Dedifferentiated amniotic fluid mesenchymal stem cell (primary cell): ENCODE measurements around the gene SPATA33.

Source experiments
- DNase-seq: peaks from one replicate; pipeline ENCODE4 v3.0.0-alpha.2; 2016; ENCODE audit errors: extremely low spot score

SPATA33 gene

DNA sequence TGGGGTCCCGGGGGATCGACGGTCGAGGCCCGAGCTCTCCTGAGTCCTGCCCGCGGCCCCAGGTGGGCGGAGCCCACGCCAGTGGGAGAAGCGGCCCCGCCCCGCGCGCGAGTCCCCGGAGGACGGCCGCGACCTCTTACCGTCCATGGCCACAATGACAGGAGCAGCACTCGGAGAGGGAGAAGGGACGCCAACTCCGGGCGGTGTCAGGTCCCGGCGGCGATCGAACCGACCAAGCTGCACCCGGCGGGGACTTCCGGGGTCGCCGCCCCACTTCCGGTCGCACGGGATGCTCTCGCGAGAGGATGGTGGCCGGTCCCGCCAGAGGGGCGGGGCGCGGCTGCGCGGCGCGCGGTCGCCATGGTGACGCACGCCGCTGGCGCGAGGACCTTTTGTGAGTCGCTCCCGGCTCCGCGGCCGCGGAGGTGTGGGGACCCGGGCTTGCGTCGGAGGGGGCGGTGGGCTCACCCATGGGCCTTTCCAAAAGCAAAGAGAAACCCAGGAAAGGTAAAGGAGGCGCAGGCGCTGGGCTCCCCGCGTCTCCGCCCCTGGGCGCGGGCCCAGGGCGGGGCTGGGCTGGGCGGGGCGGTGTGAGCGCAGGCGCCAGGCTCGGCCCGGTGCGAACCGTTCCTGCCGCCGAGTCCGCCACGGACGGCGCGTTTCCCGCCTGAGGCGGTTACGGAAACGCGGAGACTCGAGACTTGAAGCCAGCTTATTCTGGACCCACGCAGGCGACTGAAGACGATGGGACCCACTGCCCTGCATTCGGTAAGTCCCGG lies at the start of gene SPATA33, which contains the start of gene CHMP1A:
Gene SPATA33 (plus strand): TSS at position 395 of the 779 bp plus-strand sequence. CDS start 76 bp downstream, at position 471.
Gene CHMP1A (minus strand): TSS at position 267 of the 779 bp plus-strand sequence. CDS start 120 bp downstream, at position 147.
- DNase-seq = peak; percentile 67

DNA sequence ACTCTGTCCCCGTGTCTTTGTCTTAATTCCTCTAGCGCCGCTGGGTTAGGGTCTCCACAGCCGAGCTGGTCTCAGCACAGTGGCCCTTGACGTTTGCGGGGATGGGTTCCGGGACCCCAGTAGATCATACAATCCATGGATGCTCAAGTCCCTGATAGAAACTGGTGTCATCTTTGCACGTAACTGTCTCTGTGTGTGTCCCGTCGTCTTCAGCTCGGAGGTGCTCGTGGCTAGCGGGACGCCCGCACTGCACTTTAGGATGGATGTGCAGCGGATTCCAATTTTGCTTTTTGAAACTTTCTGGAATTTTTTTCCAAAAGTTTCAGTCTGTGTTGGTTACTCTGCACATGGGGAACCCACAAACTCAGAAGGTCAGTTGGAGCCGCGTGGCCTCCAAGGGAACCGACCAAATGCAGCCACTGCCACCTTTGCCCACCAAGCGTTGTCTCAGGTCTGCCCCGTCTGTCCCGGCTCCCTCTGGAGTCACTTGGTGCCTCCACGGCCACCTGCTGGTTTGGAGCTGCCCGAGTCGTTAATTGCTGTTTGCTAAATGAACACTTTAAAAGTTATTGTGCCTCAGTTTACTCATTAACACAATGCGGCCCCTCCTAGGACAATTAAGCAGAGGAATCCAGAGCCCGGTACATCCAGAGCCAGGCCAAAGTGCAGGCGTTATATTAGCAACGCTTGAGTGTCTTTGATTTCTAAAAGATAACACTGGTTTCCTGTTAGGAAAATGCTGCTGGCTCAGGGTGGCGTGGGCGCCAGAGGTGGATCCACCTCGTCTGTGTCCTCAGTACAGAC lies 49.5 kb upstream of the SPATA33 start:
- DNase-seq = no peak

DNA sequence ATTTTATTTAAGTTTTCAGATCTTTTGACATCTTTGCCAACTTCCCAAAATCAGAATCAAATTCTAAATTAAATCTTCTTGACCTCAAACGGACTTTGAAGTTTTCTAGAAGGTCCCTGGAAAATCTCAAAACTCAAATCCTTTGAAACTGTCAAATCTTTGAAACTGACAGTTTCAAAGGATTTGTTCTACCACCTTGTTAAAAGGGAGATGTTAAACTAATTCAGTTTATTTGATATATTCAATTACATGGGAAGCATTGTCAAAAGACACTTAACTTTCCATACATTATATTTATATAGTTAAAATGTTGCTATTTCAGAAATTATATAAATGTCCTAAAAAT lies 47.6 kb upstream of the SPATA33 start:
- DNase-seq = no peak

DNA sequence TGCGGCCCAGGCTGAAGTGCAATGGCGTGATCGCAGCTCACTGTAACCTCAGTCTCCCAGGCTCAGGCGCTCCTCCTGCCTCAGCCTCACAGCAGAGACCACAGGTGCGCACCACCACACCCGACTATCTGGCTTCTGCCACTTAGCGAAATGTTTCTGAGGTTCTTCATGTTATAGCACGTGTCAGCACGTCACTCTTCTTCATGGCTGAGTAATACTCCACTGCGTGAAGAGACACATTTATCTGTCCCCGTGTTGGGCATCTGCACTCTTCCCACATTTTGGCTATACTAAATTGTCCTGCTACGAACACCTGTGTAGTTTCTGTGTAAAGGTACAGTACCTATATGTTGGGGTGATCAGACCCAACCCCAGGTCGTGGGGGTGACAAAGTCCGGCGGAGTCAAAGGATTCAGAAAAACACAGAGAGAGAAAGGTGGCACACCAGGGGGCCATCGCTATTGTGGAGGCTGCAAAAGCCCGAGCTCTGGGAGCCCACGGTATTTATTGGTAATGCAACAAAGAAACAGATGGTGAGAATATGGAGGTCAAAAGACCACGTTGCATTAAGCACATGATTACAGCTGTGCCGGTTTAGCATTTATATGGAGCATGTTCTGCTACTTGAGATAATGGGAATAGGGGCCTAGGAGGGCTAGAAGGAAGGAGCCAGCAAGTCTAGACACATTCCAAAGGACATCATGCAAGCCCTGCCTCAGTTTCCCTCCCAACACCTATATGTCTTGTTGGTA lies 45.0 kb upstream of the SPATA33 start:
- no peak for DNase-seq

DNA sequence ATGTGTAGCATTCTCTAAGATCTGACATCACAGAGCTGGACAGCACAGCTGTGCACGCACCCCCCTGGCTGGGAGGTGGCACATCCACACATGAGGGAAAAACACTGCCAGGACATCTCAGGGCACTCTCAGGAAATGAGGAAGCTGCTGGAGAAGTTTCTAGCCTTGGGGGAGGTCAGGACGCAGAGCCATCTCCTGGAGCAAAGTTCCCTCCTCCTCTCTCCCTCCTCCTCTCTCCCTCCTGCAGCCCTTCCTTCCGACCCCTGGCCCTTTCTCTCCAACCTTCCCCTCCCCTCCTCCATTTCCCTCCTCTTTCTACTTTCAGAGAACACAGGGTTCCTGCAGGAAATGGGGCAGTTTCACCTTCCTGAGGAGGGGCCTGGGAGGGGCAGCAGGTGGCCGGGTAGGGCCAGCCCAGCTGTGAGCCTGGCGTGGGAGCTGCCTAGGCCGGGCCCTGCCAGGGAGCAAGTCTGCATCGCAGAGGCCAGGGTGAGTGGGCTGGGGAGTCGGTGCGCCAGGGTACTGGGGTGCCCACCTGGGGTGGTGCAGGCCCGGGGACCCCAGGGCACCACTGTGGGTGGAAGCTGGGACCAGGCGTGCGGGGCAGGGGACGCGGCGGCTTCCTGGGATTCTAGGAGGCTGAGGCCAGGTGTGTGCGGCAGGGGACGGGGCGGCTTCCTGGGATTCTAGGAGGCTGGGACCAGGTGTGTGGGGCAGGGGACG lies 44.2 kb upstream of the SPATA33 start, which contains the start of gene DPEP1:
Gene DPEP1 (plus strand): TSS at position 412 of the 723 bp plus-strand sequence. CDS start 16,769 bp downstream, outside the sequence.
- no peak for DNase-seq

DNA sequence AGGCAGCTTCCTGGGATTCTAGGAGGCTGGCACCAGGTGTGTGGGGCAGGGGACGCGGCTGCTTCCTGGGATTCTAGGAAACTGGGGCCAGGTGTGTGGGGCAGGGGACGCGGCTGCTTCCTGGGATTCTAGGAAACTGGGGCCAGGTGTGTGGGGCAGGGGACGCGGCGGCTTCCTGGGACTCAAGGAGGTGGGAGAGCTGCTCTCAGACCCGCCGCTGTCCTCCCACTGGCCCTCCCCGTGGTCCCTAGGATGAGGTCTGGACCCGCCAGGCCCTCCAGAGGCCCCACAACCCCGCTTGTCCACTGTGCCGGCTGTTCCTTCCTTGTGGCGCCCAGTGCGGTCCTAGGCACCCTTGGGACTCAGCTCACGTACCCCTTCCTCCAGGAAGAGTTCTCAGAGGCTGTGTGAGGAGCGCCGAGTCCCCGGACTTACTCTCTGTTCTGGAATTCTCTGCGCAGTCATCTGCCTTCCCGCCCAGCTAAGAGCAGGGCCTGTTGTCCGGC lies 43.6 kb upstream of the SPATA33 start:
- DNase-seq = no peak

DNA sequence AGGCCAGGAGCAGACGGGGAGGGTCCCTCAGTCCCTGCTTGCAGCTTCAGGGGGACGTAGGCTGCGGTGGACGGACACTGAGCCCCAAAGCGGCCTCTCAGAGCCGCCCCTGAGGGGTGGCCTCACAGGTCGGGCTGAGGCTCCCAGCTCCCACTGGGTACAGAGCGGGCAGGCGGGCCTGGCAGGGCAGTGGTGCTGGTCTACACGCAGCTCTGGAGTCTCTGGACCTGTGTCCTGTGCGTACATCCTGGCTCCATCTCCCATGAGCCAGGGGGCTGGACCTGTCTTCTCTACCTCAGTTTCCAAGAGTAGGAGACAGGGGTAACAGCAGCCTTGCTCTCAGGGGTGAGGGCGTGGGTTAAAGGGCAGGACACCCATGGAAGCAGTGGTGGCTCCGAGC lies 42.5 kb upstream of the SPATA33 start:
- no peak for DNase-seq

DNA sequence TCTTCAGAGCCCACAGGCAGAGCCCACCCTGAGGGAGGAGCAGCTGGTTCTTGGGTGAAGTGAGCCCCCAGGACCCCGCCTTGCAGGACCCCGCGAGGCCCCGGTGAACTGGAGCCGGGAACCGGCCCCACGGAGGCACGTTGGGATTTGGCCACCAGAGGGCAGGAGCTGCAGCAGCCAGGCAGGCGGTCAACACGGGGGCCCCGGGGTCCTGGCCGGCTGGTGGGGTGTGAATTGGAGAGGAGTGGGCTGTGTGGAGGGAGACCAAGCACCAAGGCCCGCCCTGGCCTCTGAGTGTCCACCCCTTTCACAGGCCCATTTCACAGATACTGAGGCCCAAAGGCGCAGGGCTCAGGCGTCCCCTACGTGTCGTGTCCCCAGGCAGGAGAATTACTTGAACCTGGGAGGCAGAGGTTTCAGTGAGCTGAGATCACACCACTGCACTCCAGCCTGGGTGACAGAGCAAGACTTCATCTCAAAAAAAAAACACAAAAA lies 42.0 kb upstream of the SPATA33 start:
- no peak for DNase-seq

DNA sequence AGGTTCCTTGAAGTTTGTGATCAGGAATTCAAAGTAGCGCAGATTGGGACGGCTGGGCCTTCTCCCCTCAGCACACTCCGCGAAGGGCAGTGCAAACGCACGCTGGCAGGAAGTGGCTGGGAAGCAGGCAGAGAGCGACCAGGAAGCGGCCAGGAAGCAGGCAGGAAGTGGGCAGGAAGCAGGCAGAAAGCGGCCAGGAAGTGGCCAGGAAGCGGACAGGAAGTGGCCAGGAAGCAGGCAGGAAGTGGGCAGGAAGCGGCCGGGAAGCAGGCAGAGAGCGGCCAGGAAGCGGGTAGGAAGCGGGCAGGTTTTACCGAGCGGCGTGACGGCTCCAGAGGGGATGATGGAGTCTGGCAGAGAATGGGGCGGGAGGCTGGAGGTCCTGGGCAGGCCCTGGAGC lies 41.0 kb upstream of the SPATA33 start:
- DNase-seq = no peak

DNA sequence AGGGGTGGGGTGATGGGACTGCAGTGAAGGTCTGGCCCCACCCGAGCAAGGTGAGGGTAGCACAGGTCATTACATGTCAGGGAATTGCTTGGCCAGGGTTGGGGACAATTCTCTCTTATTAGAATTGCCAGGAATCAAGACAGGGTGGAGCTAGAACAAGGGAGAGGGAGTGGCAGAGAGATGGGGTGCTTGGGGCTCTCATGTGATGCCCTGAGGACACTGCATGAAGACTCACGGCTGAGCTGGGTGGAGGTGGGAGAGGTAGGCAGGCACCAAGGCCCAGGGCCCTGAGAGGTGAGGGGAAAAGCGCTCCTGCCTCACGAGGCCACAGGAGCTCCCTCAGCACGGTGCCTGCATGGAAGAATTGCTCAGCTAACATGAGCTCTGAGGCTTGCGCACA lies 40.6 kb upstream of the SPATA33 start:
- no peak for DNase-seq

DNA sequence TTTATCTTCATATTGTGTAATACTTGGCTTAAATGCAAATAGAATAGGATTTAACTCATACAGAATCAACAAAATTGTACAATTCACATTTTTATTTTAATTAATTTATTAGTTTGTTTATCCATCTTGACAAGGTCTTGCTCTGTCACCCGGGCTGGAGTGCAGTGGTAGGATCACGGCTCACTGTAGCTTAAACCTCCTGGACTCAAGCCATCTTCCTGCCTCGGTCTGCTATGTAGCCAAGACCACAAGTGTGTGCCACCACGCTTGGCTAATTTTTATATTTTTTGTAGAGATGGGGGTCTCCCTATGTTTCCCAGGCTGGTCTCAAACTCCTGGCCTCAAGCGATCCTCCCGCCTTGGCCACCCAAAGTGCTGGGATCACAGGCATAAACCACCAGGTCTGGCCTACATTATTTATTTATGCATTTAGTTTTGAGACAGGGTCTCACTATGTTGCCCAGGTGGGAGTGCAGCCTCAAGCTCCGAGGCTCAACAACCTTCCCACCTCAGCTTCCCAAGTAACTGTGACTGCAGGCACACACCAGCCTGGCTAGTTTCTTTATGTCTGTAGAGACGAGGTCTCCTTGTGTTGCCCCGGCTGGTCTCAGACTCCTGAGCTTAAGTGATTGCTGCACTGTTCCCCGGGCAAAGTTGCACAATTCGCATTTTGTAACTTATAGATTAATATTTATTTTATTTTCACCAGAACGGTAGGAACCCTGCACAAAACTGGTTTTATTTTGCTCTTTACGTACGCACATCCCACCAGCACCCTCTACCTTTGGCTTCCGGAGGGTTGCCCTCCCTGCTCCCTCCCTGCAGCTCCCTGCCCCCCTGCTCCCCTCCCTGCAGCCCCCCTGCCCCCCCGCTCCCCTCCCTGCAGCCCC lies 39.3 kb upstream of the SPATA33 start:
- no peak for DNase-seq

DNA sequence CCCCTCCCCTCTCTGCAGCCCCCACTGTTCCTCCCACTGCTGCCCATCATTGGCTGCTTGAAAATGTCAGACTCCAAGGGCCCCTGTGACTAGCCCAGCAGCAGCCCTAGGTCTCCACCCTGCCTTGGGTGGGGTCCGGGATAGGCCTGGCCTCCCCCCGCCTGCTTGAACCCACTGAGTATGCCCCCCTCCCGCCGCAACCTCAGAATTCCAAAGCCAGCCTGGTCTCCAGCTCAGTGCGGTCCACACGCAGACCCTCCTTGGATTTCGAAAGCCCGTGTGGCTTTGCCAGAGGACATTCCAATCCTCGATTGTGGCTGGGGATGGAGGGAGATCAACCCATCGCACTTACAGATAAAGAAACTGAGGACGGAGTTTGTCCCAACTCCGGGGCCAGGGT lies 37.8 kb upstream of the SPATA33 start:
- no peak for DNase-seq

DNA sequence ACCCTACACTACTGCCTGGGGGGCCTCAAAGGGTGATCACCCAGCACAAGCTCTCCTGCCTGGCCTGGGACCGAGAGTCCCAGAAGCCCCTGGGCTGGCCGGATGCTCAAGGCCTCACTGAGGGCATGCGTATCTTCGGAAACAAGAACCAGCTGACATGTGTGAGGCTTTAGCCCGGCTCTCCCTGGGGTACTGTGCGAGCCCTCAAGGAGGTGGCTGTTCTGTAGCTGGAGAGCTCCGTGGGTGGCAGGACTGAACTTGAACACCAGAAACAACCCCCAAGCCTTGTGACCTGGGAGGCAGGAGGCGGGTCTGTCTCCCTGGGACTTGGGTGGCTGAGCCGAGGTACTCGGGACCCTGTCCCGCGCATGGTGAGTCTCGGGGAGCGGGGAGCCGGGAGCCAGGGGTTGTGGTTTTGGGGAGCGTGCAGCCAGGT lies 37.2 kb upstream of the SPATA33 start:
- DNase-seq = no peak

DNA sequence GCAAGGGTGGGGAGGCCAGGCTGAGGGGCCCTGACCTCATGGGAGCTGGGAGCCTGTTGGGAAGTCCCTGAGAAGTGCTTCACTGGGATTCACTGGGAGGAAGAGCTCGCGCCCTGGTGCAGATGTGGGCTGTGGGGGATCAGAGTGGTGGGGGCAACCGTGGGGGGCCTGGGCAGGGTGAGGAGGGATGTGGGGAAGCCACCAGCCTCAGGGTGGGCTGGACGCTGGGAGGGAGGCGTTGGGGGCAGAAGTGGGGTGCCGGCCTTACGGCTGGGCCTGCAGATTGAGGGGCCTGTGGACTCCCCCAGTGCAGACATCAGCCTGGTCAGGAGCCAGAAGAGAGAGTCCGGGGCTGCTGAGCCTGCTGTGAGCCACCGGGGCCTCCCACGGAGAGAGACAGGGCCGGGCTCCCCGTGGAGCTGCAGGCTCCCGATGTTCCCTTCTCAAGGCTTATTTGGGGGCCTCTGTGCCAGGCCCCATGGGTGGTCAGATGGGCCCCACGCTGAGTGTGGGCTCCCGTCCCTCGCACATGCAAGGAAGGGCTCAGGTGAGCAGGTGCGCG lies 36.4 kb upstream of the SPATA33 start:
- DNase-seq = no peak

DNA sequence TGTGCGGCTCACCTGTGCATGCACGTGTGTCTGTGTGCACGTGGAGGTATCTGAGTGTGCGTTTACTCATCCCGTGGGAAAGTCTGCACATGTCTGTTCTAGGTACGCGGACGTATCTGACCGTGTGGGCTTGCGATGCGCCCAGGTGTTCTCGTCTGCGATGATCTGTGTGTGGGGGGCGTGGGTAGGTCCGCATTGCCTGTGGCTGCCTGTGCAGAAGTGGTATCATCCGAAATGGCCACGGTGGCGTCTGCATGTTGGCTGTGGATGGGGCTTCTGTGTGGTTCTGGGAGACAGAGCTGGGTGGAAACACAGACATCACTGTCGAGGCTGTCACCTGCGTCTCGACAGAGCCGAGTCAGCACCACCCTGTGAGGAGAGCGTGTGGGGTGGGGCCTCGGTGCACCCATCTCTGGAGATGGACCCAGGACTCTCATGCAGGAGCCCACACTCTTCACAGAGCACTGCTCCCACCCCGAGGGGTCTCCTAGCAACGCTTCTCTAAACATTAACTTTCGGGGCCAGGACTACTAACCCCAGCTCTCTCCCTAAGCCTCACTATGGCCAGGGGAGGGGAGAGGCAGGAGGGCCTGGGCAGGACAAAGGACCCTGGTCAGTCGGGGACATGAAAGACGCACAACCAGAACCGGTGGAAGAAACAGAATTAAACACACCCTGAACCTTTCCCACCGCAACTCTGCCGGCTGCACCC lies 35.8 kb upstream of the SPATA33 start:
- DNase-seq = no peak

DNA sequence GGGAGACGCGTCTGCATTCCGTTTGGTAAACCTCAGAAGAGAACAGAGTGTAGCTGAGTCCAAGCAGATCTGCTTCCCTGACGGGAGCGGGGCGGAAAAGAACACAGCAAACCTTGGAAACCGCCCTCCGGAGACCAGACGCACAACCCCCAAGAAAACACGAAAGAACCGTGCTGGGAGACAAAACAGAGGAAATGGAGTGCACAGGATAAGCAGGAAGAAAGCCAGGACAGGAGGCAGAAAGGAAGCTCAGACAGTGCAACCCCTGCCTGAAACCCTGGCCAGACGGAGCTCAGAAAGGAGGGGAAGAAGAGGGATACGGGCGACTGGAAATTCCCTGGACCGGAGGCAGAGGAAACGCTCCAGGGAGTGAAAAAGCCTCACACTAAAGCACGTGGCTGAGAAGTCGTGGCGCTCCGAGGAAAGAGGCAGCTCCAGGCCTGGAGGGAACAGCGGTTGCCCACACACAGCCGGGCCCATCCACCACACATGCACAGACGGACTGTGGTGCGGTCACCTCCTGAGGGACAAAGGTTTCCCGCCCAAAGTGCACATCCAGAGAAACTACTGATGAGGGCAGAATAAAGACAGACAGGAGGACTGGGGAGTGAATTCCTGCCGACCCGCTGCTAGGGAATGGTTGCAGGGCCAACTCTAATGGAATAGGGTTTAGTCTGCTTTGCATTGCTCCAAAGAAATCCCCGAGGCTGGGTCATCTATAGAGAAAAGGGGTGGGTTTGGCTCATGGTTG lies 34.0 kb upstream of the SPATA33 start:
- DNase-seq = no peak

DNA sequence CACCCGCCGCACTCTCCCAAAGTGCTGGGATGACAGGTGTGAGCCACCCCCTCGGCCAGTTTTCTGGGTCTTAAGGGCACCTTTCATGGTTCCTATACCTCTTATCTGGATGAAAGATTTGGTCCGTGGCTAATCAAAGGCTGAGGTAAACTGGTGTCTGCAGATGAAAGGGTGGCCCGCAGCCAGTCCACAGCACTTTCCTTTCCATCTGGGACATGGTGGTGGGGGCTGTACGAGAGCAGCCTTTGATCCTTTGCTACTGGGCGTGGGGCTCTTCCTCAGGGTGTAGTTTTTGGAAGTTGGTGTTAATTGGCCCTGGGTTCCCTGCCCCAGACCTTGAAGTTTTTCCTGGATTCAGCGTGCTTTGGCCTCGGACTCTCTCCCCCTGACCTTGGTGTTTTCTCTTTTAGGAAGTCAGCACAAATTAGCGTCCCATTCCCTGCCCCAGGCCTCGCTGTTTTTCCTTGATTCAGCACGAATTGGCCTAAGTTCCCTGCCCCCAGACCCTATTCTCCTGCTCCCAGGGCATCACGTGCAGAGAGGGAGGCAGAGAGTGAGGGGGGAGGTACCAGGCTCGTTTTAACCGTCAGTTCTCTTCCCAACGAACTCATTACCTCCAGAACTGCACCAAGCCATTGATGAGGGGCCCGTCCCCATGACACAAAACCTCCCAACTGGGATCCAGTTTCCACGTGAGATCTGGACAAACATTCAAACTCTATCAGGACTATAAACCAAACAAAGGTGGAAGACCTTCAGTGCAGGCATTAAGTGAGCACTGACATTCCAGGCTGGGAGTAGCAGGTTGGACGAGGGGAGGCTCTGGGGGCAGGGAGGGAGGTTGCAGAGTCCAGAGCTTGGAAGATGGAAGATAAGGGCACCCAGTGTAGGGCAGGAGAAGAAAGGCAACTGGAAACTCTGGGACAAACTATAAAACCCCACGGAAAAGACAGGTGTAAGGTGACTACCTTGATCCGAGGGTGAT lies 32.6 kb upstream of the SPATA33 start:
- no peak for DNase-seq
